Gastrocnemius medialis (tissue), 4 donors: ENCODE data around the gene USHBP1. TPM values are rescaled to one million over a fixed set of nuclear protein-coding genes. Genes with fewer than 3 reads are reported as not detected.
"Not testable (repeated sequence)": the region's sequence is repeated elsewhere in the genome, so short reads cannot be mapped to it uniquely, and the experiment has no call there.

Source experiments
- ATAC-seq, 2 donors: fragments of 150-250 bp; one replicate each; pipeline ENCODE4 v1.9.1; 2016
- DNase-seq, 2 donors: peaks; one replicate each; pipeline ENCODE4 v3.0.0-alpha.2; 2019
- H3K27ac ChIP-seq, 4 donors: fragments of 200-600 bp; sonication (generic); 1 replicate in 1 of 4; 2 replicates in 3 of 4; pipeline ENCODE4 v1.5.1; 2016 to 2018; ENCODE audit warnings: mild to moderate bottlenecking in 2 of 4, moderate library complexity in 1 of 4
- H3K27me3 ChIP-seq, 3 donors: fragments of 200-600 bp; sonication (generic) in 2 of 3; 1 replicate in 1 of 3; 2 replicates in 2 of 3; pipeline versions ENCODE4 v1.5.1 to v1.6.0; 2016 to 2019; ENCODE audit warnings: mild to moderate bottlenecking in 1 of 3, moderate library complexity in 1 of 3
- H3K36me3 ChIP-seq, 2 donors: fragments of 200-600 bp; sonication (generic) in 1 of 2; one replicate each; pipeline ENCODE4 v1.5.1; 2017 to 2018
- H3K4me1 ChIP-seq, 2 donors: fragments of 200-600 bp; sonication (generic) in 1 of 2; one replicate each; pipeline ENCODE4 v1.5.1; 2016 to 2017; ENCODE audit warnings: mild to moderate bottlenecking in 2 of 2
- H3K4me3 ChIP-seq, 4 donors: fragments of 200-600 bp; sonication (generic) in 3 of 4; 1 replicate in 1 of 4; 2 replicates in 3 of 4; pipeline ENCODE4 v1.5.1; 2016 to 2019; ENCODE audit warnings: mild to moderate bottlenecking in 2 of 4
- H3K9me3 ChIP-seq, 3 donors: fragments of 200-600 bp; sonication (generic) in 2 of 3; 1 replicate in 1 of 3; 2 replicates in 2 of 3; pipeline ENCODE4 v1.5.1; 2016 to 2019
- POLR2A ChIP-seq, 2 donors: fragments of 450-650 bp; IDR thresholded peaks; one replicate each; pipeline ENCODE4 v1.6.1; 2017; ENCODE audit warnings: antibody characterized with exemption in 2 of 2, mild to moderate bottlenecking in 2 of 2, moderate library complexity in 2 of 2
- in situ Hi-C, 4 donors: fragments of 200-750 bp; cut with MboI; loops; one replicate each; pipeline versions ENCODE4 v1.15.0 to v1.8.0; 2017; ENCODE audit warnings: low sequenced_read_pairs in 4 of 4
- intact Hi-C: fragments of 100-400 bp; cut with DNase I; formaldehyde crosslinking; loops from one replicate; pipeline ENCODE4 v1.15.1; 2023; ENCODE audit warnings: low total_unique reads
- total RNA-seq, 4 donors: library from RNA; depleted of rRNA; stranded (reverse); fragments of >200 nt; gene quantifications; one replicate each; pipeline versions ENCODE4 v1.1.0 to v1.2.3, GENCODE V29; 2016
- TF ChIP-seq, protein P1 (sequence below), 5 experiments: fragments of 450-650 bp in 3 of 5; fragments of 200-600 bp in 2 of 5; sonication (generic) in 2 of 5; IDR thresholded peaks in 4 of 5; conservative IDR thresholded peaks in 1 of 5; 1 replicate in 4 of 5; 2 replicates in 1 of 5; pipeline ENCODE4 v1.5.1; 2016 to 2019; ENCODE audit warnings: antibody characterized with exemption in 5 of 5, mild to moderate bottlenecking in 3 of 5, moderate library complexity in 3 of 5

USHBP1 gene
- total RNA-seq, 4 donors from 2014 or later = 2.6 to 7.1 (median 4.1) TPM

DNA sequence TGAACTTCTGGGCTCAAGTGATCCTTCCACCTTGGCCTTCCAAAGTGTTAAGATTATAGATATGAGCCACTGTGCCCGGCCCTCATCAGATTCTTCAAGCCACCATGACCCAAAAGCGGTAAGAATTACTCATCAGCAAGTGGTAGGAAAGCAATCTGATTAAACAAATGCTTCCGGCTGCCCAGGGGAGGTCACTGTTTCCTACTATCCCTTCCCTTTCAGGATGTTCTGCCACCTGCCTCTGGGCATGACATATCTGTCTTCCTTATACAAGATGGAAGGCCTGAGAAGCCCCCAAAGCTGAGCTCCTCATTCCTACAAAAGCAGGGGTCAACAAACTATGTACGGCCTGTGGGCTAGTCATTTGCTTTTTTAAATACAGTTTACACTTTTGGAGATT lies 31.7 kb upstream of the USHBP1 start:
- no peak for ATAC-seq

DNA sequence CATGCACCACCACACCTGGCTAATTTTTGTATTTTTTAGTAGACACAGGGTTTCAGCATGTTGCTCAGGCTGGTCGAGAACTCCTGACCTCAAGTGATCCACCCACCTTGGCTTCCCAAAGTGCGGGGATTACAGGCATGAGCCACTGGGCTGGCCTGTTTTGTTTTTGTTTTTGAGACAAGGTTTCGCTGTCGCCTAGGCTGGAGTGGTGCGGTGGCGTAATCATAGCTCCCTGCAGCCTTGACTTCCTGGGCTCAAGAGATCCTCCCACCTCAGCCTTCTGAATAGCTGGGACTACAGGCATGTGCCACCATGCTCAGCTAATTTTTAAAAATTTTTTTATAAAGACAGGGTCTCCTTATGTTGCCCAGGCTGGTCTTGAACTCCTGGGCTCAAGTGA lies 31.0 kb upstream of the USHBP1 start:
- H3K36me3 ChIP-seq, H3K4me1 ChIP-seq, H3K27me3 ChIP-seq, DNase-seq, H3K4me3 ChIP-seq, intact Hi-C loops, H3K9me3 ChIP-seq, H3K27ac ChIP-seq, ATAC-seq: not testable (repeated sequence)
- in situ Hi-C loops = loop anchor here in 1 of 4 donors (25.0 kb wide), 1 partner anchor 533 kb away; no protein-coding TSS in a partner anchor

More for the DNA sequence above, 31.7 kb upstream of the USHBP1 start:
- TF ChIP-seq, protein P1, sequence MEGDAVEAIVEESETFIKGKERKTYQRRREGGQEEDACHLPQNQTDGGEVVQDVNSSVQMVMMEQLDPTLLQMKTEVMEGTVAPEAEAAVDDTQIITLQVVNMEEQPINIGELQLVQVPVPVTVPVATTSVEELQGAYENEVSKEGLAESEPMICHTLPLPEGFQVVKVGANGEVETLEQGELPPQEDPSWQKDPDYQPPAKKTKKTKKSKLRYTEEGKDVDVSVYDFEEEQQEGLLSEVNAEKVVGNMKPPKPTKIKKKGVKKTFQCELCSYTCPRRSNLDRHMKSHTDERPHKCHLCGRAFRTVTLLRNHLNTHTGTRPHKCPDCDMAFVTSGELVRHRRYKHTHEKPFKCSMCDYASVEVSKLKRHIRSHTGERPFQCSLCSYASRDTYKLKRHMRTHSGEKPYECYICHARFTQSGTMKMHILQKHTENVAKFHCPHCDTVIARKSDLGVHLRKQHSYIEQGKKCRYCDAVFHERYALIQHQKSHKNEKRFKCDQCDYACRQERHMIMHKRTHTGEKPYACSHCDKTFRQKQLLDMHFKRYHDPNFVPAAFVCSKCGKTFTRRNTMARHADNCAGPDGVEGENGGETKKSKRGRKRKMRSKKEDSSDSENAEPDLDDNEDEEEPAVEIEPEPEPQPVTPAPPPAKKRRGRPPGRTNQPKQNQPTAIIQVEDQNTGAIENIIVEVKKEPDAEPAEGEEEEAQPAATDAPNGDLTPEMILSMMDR (IDR thresholded peaks at IDR 0.05 in 4 of 5, conservative IDR thresholded peaks at IDR 0.05 in 1 of 5) = no peak
- TF ChIP-seq POLR2A (IDR thresholded peaks at IDR 0.05) = no peak
- in situ Hi-C loops (loop anchor here in 1 of 4 donors (25.0 kb wide), 1 partner anchor 534 kb away; no protein-coding TSS in a partner anchor), intact Hi-C loops (no loop called here)
- Histone ChIP-seq H3K27me3 (no peaks in the 10 kb centered on the region), H3K4me1 (no peaks in the 10 kb centered on the region), H3K27ac (no peak overlapping the region), H3K9me3 (no peaks in the 10 kb centered on the region), H3K36me3 (no peaks in the 10 kb centered on the region), H3K4me3 (no peak overlapping the region)
- DNase-seq = no peak

DNA sequence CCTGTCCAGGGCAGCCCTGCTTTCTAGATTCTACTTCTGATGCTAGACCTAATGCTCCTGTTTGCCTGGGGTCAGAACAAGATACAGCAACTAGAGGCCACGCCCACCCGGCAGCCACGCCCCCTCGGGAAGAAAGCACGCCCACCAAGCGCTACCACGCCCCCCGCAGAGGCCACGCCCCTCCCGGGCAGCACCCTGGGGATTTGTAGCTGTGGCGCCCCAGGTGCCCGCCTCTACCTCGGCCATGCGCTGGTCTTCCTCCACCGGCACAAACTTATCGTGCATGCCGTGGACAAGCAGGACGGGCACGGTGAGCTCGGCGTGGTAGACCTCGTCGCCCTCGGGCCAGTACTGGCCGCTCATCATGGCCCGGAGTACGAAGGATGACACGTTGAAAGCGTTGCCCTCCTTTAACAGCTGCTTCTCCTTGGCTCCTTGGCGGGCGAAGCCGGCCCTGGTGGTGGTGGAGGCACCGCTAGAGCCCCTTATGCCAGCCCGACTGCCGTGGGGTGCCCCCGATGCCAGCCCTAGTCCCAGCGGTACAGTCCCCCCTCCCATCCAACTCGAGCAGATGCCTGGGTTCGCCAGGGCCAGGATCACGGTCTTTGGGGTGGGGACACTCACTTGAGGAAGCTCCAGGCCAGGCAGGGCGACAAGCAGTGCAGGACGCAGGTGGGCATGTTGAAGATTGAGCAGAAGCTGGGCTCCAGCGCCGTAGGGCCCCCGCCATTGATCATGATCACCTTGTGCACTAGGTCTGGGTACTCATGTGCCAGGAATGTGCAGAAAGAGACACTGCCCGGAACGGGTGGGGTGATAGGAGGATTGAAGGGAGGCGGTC lies 29.7 kb upstream of the USHBP1 start:
- Histone ChIP-seq H3K9me3 (no peaks in the 10 kb centered on the region), H3K27ac (no peak overlapping the region), H3K27me3 (no peaks in the 10 kb centered on the region), H3K4me3 (no peak overlapping the region), H3K36me3 (no peaks in the 10 kb centered on the region), H3K4me1 (peaks cover 0 to 11% of the 10 kb centered on the region in 2 donors)
- no peak for ATAC-seq
- no peak for DNase-seq
- TF ChIP-seq, protein P1 (IDR thresholded peaks at IDR 0.05 in 4 of 5, conservative IDR thresholded peaks at IDR 0.05 in 1 of 5) = no peak
- no peak for TF ChIP-seq POLR2A (IDR thresholded peaks at IDR 0.05)
- intact Hi-C loops (no loop called here), in situ Hi-C loops (loop anchor here in 1 of 4 donors (25.0 kb wide), 1 partner anchor 532 kb away; no protein-coding TSS in a partner anchor)

DNA sequence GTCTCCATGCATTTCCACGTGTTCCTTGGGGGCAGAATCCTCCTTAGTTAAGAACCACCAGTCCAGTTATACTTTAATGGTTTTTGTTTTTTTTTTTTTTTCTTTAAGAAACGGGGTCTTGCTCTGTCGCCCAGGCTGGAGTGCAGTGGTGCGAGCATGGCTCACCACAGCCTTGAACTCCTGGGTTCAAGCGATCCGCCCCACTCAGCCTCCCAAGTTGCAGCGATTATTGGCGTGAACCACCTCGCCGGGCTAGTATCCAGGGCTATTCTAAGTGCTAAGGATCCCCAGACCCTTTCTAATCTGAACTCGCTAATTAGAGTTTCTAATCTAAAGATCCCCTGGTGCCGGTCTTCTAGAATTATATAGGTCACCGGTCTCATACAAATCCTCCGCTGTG lies 29.1 kb upstream of the USHBP1 start:
- no peaks in the 10 kb centered on the region for H3K9me3 ChIP-seq
- no peaks in the 10 kb centered on the region for H3K36me3 ChIP-seq
- in situ Hi-C loops = loop anchor here in 1 of 4 donors (25.0 kb wide), 1 partner anchor 531 kb away; no protein-coding TSS in a partner anchor
- H3K27ac ChIP-seq = no peak overlapping the region
- intact Hi-C loops = no loop called here
- H3K27me3 ChIP-seq = no peaks in the 10 kb centered on the region
- no peak overlapping the region for H3K4me3 ChIP-seq
- ATAC-seq = no peak
- DNase-seq = no peak
- TF ChIP-seq, protein P1 (IDR thresholded peaks at IDR 0.05 in 4 of 5, conservative IDR thresholded peaks at IDR 0.05 in 1 of 5) = no peak
- no peak for TF ChIP-seq POLR2A (IDR thresholded peaks at IDR 0.05)
- H3K4me1 ChIP-seq = peaks cover 0 to 11% of the 10 kb centered on the region in 2 donors
